ENCODE measurements around the gene HOXB3.
A peak's percentile ranks its signal among the peaks of the same experiment; 100 is the strongest.

Gene HOXB3

DNA sequence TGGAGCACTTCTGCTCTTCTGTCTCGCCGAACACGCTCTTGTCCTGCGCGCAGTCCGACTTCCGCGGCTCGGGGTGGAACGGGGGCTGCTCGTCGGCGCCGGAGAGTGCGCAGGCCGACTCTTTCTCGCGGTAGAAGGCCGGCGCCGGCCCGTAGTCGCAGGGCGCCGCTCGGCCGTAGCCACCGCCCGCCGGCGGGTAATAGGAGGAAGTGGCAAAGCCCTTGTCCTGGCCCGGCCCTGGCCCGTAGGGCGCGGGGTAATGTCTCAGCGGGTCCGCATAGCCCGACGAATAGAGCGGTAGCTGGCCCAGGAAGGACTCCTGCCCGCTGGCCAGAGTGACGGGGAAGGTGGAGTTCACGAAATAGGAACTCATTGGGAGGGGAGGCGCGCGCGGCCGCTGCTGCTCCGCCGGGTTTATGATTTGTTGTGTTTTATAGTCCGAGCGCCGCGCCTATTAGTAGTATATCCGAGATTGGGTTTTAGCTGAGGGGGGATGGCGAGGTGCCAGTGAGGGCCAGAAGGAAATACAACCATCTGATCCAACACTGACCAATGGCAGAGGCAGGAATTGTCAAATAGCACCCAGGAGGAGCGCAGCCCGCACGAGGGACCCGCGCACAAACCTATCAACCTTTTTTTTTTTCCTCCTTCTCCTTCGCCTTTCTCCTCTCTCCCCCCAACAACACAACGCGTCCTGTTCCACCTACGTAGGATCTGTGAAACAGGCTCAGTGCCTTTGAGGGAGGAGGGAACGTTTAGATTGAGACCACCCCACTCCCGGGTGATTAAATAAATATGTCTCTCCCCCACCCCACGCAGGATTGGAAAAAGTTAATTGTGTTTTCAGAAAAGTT is 8.0 kb upstream of the HOXB3 start:
- peak; percentile 86 for DNase-seq (ENCODE audit: low spot score)

DNA sequence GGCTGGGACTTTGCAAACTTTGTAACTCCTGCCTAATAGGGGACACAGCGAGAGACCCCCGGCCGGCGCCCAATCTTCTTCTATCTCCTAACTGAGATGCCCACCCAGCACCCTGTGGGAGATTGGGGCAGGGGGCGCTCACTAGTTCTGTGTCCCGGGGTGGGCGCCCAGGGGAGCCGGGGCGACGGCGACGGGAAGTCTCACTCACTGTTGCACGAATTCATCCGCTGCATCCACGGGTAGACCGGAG is 7.4 kb upstream of the HOXB3 start:
- DNase-seq (ENCODE audit: low spot score), result no peak

DNA sequence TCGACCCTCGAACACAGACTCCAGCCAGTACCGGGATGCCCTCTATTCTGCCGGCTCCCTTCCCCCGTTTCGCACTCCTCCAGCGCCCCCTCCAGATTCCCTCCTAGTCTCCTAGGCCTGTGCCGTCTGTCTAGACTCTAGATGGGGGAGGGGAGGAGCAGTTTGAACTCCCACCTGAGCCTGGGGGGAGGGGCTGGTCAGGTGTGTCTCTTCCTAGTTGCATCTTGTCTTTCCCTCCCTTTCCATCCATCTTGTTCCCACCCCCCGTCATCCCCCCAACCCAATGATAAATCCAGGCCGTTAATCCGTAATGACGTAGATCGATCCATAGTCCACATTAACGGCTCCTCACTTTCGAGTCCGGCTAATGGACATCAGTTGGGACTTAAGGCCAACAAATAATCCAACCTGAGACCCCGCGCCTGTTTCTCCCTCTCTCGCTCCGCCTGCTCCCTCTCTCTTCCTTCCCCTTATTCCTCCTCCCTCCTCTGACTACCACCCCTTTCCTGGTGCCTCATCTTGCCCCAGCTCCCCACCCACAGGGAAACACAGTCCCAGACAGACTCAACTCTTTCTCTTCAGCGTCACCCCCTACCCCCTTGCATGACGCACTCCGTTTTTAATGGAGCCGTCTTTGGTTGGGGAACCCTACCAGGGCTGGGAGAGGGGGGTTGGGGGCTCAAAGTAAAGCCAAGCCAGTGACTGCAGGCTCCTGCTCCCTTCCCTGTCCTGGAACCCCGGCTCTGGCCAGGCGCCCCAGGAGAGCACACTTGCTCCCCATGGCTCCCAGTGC is 6.9 kb upstream of the HOXB3 start:
- DNase-seq (ENCODE audit: low spot score), result peak; percentile 81

DNA sequence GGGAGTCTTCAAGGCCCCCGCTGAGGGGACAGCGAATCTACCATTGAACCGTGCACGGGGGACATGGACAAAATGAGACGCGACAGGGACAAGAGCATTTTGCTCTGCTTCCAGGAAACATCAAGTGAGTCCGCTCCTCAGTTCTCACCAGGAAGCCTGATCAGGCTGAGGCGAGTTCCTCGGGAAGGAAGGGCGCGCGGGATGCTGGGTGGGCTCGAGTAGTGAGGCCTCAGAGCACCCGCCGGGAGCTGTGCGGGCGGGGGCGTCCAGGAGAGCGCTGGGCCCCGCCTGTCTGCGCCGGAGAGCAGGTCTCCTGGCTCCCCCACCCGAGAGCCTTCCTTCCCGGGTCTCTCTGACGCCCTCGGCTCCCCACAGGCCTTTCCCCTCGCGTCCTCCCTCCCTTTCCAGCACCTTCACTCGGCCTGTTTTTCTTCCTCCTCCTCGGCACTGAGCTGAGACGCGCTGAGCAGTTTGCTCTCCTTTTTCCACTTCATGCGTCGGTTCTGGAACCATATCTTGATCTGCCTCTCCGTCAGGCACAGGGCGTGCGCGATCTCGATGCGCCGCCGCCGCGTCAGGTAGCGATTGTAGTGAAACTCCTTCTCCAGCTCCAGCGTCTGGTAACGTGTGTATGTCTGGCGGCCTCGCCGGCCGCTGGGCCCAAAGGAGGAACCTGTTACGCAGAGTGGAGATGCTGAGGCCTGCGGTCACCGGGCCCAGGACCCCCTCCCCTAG is 6.1 kb upstream of the HOXB3 start:
- no peak for DNase-seq (ENCODE audit: low spot score)

DNA sequence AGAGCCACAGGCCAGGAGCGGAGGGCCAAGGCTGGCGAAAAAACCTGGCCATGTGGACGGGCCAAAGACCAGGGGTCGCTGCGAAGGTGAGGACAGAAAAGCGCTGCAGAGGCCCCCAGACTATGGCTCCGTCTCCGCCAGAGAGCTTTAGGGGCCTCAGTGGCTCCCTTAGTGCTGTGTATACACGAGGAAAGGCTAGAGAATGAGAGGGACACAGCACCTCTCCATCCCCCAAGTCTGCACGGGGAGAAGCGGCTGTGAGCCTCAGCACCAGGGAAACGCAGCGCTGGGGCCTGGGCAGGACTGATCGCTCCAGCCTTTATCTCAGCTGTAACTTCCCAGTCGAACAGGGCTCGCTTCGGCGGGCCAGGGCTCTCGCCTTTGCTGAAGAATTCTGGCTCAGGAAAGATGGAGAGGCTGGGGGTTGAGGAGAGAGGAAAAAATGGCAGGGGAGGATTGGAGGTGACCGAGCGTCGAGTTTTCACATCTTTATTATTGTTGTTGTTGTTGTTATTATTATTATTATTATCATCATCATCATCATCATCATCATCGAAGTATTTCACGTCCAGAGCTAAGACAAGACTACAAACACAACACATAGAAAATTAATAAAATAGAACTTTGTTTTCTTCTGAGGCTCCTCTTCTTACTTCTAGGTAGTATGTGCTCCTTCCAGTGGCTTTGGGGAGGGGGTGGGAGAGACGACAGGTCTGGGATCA is 5.4 kb upstream of the HOXB3 start:
- DNase-seq (ENCODE audit: low spot score), result no peak

DNA sequence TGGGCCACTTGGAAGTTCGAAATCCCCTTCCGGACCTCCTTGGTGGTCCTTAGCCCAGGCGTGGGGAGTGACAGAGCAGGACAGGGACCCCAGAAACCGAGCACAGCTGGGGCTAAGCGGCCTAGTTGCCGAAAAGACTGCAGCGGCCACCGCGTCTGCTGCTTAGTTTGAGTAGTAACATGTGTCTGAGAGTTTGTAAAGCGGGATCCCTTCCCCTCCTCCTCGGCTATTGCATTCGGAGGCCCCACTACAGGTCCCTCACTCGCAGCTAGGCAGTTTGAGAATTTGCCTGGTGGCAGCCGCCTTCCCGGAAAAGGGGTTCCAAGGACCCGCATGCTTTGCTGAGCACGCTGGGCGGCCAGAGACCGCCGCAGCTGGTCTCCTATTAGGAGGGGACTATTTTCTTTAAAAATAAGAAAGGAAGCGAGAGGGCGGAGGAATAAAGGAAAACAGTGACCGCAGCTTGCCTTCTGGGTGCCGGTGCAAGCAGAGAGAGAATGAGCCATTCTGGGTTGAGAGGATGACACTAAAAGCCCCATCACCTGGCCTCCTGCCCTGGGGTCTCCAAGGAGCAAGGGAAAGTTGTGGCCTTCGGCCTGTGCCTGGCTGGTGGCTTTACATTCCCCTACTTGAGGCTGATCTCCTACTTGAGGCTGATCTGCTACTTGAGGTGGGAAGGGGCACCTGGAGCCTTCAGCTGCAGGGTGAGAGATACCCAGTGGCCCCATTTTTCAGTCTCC is 4.7 kb upstream of the HOXB3 start:
- DNase-seq (ENCODE audit: low spot score), result no peak

DNA sequence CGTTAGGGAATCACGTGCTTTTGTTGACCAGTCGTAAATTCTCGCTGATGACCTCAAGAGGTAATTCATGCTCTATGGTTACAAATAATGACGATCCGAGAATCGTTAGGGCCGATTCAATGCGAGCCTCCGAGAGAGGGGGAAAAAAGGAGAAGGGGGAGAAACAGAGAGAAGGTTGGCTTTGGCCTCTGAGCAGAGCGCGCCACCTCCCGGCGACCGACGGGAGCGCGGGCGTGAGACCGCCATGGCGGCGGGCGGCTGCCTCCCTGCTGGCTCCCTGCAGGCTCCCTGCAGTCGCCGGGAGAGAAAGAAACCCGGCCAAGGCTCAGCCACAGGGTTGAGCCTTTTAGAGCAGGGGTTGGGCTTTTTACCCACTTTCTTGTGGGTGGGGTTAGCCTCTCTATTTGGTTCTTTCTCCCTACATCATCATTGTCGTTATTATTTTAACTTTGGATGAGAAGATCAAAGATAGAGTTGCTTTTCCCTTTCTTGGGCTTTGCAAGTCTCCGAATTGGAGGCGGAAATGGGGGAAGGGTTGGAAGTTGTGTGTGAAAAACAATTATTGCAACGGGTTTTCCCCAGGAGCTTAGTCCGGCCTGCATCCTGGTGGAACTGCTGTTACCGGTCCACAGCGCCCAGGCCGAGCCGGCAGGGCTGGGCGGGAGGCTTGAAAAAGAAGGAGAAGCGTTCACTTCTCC is 3.9 kb upstream of the HOXB3 start:
- DNase-seq (ENCODE audit: low spot score), result peak; percentile 91

DNA sequence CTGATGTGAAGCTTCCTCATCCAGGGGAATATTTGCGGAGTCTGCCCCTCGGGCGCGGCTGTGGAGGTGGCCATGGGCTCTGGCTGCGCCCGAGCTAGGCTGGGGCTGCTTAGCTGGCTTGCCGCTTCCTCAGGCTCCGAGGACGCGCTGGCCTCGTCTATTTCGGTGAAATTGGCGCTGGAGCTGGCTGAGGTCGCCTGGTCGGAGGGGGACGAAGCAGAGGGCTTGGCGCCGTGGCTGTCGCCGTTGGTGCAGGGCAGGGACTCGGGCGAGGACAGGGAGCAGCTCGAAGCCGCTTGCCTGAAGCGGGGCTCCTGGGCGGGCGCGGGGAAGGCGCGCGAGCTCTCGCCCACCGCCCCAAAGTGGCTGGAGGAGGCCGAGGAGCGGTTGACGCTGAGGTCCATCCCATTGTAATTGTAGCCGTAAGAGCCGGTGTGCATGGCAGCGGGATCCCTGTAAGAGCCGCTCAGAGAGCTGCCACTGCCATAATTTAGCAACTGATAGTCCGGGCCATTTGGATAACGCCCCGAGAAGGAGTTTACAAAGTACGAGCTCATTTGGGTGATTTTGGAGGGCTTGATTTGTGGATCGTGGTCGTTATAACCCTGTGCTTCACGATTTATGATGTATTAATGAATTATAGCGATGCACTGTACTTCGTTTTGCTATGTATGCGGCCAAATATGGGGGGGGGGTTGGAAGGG is 3.2 kb upstream of the HOXB3 start, which contains the start of gene HOXB5:
Gene HOXB5, minus strand, starts transcription at position 654 of the 704 bp plus-strand sequence. Its CDS starts 97 bp downstream, at position 557.
- DNase-seq (ENCODE audit: low spot score), result no peak

DNA sequence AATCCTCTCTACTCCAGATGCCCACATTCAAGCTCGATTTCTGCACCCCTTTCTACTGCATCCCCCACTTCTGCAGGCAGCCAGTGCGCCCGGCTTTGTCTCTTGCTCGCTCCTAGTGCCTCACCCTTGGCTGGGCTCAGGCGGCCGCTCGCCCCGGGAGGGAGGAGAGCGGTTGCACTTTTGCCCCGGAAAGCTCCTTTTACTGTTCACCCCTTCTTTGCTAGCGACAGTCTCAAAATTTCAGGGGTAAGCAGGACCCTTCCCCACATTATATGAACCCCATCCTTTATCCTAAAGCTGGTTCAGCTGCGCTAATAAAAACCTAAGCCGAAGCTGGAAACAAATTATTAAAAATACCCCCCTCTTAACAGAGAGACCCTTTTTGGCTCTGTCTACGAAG is 2.5 kb upstream of the HOXB3 start:
- no peak for DNase-seq (ENCODE audit: low spot score)

DNA sequence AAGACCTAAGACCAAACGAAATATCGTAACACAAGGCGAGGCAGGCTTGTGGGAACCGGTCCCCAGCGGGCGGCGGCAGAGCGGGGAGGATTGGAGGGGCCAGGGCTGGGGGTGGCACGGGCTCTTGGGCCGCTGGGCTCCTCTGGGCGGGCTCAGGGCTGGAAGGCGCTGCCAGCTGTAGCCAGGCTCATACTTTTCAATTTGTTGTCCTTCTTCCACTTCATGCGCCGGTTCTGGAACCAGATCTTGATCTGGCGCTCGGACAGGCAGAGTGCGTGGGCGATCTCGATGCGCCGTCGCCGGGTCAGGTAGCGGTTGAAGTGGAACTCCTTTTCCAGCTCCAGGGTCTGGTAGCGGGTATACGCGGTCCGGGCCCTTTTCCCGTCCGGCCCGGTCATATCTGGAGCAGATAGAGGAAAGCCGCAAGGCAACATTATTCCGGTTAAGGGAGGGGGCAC is 2.0 kb upstream of the HOXB3 start:
- no peak for DNase-seq (ENCODE audit: low spot score)

DNA sequence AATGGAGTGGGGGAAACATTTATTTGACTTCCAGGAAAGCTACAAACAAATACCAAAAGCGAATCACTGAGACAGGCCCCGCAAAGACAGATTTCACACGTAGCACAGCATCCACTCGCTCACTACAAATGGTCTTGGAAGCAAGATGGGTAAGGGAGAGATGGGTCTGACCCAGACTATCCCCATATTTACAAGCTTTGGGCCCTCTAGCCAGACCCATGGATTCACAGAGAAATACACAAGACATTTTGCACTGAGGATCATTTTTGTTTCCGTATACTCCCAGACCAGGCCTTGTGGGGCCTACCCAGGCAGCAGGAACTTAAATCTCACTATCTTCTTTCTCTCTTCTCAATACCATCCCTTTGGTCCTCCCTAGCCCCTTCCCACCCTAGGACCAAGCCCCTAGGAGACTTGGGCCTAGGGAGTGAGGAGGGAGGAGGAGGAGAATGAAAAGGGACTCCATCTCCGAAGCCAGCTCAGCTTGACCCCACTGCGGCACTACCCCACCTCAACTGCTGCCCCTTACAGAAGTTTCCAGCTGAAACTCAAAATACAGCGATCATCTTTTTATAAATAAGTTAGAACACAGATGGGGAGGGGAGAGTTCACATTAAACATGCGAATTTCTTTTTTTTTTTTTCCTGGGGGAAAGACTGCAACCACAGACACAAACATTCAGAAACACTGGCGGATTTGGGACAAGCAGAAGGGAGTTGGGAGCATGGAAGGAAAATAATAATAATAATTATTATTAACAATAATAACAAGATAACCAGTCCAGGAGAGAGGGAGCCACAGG is 1.4 kb upstream of the HOXB3 start:
- DNase-seq (ENCODE audit: low spot score), result no peak

DNA sequence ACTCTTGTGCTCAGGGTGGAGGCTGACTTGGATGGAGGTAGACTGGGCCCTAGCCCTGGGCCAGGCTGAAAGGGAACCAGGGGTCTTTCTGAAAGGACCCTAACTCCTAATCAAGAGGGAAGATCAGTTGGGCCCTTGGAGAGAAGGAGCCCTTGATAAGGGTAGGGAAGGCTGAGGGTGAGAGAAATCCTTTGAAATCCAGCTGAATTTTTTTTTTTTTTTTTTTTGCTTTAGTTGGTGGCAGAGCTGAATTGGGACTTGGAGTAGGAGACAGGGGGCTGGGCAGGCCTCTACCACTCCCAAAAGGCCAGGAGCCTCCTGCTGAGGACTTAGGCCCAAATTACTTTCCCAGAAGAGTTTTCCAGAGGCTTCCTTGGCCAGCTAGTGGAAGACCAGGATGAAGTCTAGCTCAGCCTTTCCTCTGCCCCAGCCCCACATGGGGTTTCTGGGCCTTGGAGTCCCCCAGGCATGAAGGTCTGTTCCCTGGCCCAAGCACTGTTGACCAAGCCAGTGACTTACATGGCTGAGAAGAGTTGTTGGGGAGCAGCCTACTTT is 643 bp upstream of the HOXB3 start:
- no peak for DNase-seq (ENCODE audit: low spot score)

DNA sequence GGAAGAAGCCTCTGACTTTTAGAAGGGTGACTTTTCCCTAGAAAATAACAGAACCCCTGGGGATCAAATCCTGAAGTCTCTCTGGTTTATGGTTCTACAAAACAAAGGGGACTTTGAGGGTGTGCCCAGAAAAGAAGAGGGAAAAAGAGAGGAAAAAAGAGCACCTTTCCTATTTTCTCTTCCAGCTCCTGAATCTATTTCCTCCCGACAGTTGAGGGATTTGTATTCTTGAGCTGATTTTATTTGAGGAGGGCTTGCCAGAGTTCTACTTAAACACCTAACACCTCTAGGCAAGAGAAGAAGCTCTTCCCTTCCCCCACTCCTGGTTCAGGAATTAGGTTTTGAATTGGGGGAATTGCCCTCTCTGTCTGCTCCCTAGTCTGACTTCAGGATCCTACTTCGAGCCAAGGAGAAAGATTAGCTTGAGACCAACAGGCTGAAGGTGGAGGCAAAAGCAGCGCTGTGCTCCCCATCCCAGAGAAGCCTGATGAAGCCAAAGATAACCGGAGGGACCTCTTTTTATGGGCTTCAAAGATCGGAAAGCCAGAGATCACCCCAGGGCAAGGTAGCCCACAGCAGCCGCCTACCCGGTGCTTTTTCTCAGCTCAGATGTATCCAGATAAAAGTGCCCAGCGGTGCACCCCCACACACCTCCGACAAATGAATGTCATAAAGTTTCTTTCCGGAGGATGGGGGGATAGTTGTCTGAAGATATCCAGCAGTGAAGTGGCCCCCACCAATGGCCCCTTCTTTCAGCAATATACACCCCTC is 796 bp downstream of the HOXB3 start:
- no peak for DNase-seq (ENCODE audit: low spot score)

DNA sequence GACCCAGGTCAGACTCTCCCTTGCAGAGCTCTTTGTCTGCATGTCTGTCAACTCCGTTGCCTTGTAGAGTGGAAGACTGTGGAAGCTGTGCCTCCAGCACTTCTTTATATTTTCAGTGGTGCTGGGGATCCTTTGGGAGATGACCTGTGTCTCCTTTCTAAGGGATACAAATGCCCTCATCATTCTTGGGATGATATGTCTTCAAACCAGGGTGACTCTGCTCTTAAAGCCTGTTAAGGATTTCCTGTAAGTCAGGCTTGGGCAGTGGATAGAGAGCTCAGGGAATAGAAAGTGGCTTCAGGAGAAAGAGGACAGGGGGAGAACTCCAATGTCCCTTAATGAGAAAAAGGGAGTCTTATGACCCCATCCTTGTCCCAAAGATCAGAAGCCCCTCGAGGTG is 1.5 kb downstream of the HOXB3 start:
- DNase-seq (ENCODE audit: low spot score), result no peak

DNA sequence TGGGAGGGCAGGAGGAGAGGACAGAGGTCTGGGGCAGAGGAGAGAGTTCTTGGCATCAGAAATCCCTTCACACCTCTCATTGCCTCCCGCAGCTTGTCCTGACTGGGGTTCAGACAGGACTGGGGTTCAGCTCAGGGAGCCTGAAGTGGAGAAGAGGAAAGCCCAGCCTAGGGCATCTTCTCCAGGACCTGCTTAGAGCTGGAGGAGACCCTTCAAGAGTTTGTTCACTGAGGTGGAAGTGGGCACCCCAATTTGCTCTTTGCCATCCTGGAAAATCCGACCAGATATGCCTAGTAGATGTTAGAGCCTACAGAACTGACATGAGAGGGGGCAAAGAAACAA is 2.0 kb downstream of the HOXB3 start:
- no peak for DNase-seq (ENCODE audit: low spot score)

DNA sequence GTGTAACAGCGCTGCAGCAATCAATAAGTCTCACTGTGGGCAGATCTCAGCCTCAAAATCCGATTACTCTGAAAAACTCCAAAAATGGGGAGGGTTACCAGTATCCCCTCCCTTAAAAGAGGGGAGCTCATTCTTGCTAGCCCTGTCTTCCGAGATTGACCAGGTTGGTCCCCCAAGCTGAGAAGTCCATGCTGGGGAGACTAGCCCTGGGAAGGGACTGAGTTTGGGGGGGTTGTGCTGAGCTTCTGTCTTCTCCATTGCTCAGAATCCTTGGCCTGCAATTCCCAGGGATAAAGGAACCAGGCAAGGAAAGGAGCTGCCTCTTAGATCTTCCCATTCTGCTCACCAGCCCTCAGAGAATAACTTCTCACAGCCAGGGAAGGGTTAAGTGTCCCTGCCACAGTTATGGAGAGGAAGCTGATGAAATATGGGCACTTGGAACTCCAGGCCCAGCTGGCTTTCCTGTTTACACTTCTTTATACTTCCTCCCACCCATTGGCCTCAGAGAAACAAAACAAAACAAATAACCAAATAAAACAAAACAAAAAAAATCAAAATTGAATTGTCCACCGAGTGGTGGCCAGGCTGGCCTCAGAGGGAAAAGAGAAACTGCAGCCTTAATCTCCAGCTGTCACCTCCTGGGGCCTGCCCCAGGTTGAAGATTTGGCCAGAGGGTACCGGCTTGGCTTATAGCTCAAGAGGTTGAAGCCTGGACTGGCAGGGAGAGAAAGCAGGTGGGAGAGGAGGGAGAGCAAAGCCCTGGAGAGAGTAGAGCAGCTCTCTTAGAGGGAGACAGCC is 2.6 kb downstream of the HOXB3 start:
- DNase-seq (ENCODE audit: low spot score), result peak; percentile 47

Data from AG08396 (cell line).